Stimulated activated CD8-positive, alpha-beta memory T cell treated with anti-CD3 and anti-CD28 coated beads, Interleukin-4, amount 100 ng/mL, for 48 hours (primary cell): Measurements from ENCODE around the gene ANKRD2.
"Not testable (repeated sequence)": the region's sequence is repeated elsewhere in the genome, so short reads cannot be mapped to it uniquely, and the experiment has no call there.

Experiments used
- DNase-seq: peaks from one replicate; pipeline ENCODE4 v3.0.0-alpha.2; 2020

Gene ANKRD2, protein sequence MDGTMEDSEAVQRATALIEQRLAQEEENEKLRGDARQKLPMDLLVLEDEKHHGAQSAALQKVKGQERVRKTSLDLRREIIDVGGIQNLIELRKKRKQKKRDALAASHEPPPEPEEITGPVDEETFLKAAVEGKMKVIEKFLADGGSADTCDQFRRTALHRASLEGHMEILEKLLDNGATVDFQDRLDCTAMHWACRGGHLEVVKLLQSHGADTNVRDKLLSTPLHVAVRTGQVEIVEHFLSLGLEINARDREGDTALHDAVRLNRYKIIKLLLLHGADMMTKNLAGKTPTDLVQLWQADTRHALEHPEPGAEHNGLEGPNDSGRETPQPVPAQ

DNA sequence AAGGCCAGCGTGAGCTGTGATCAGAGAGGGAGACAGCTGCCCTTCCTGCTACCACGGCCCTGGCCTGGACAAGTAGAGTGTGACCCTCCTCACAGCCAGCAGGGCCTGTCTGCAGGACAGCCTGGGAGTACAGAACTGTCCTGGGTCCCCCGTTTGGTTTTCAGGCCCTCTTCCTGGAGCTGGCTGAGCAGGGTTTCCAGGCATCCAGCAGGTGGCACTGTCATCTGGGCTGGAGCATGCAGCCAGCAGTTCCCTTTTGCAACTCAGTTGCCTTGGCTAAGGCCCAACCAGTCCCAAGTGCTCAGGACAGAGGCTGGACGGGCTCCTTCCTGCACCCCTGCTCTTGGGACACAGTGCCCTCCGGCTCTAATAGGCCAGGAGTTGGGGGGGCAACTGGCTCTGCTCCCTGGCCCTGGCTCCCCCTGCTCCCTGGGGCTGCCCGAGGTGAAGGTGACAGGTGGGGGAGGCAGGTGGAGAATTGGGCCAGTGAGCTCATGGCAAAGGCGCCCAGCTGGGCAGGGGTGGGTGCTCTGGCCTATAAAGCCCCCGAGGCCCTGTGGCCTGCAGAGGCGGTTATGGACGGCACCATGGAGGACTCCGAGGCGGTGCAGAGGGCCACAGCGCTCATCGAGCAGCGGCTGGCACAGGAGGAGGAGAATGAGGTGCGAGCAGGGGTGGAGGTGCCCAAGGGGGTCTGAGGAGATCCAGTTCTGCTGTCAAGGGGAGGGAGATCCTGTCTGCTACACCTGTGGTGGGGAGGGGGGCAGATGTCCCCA, at the start of gene ANKRD2:
Gene ANKRD2, plus strand, starts transcription at position 566 of the 776 bp plus-strand sequence. Its CDS starts 10 bp downstream, at position 576.
- peak; percentile 73 for DNase-seq

DNA sequence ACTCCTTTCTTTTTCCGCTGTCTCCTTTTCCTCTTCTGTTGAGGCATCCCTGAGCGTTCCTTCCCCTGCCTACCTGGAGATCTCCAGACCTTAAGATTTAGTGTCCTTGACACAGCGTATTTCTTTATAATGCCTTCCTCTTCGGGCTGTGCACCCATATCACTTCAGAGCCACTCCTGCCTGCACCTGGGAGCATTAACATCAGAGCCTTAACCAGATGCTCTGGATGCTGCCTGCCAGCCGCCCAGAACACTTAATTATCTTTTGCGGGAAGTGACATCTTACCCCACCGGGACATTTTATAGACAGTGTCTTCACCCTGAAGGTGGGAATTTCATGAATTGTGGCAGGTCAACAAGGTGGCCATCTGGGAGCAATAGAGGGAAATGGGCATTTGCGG, 49.6 kb upstream of the ANKRD2 start:
- DNase-seq, result no peak

DNA sequence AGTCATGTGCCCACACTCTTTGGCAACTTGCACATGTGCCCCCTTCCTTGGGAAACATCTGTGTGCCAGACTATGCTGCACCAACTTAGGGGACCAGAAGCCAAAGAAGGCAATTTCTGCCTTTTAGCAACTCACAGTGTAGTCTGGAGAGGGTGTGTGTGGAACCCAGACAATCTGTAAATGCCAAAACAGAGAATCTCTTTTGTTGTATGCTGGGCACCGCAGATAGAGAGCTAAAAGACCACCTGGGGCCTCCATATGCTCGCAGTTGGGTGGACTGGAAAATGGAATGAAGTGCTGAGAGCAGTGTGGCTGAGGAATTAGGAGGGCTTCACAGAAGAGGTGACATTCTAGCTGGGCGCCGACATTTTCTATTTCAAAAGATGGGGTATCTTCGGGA, 47.5 kb upstream of the ANKRD2 start:
- DNase-seq, result no peak

DNA sequence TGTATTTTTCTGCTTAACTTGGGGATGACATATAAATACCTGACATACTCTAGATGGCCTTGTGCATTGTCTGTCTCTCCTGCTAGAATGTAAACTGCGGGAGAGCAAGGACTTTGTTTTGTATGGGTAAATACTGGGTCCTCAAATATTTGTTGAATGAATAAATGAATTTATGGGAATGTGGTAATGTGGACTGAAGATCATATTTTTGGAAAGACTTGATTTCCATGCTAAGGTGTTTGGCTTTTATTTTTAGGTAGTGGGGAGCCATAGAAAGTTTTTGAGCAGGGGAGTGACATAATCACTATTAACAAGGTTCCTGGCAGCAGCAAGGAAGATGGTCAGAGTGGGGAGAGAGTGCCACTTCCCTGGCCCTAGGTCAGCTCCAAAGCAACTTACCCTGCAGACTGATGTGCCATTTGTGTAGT, 46.9 kb upstream of the ANKRD2 start:
- no peak for DNase-seq

DNA sequence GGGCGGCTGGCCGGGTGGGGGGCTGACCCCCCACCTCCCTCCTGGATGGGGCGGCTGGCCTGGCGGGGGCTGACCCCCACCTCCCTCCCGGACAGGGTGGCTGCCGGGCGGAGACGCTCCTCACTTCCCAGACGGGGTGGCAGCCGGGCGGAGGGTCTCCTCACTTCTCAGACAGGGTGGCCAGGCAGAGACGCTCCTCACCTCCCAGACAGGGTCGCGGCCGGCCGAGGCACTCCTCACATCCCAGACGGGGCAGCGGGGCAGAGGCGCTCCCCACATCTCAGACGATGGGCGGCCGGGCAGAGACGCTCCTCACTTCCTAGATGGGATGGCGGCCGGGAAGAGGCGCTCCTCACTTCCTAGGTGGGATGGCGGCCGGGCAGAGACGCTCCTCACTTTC, 43.7 kb upstream of the ANKRD2 start:
- DNase-seq, result not testable (repeated sequence)

DNA sequence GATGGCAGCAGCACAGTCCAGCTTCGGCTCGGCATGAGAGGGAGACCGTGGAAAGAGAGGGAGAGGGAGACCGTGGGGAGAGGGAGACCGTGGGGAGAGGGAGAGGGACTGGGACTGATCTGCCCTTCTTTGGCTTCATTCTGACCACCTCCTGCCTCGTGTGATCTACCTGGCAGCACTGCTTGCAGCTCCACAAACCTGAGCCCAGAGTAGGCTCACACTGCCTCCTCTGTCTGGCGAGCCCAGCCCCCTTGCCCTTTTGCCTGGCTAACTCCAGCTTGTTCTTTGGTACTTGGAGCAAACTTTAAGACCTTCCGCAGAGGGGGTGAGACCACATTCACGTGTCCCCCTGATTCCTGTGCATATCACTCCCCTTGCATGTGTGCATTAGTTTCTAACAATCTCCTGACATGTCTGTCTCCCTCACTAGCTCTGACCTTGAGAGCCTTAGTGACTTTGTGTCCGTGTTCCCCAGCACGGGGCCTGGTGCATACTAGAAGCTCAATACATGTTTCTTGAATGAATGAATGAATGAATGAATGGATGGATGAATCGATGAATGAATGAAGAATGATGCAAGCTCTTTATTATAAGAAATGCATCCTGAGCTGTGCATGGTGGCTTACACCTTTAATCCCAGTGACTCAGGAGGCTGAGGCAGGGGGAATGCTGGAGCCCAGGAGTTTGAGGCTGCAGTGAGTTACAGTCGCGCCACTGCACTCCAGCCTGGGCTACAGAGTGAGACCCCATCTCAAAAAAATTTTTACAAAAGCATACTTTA, 42.7 kb upstream of the ANKRD2 start:
- DNase-seq, result no peak

DNA sequence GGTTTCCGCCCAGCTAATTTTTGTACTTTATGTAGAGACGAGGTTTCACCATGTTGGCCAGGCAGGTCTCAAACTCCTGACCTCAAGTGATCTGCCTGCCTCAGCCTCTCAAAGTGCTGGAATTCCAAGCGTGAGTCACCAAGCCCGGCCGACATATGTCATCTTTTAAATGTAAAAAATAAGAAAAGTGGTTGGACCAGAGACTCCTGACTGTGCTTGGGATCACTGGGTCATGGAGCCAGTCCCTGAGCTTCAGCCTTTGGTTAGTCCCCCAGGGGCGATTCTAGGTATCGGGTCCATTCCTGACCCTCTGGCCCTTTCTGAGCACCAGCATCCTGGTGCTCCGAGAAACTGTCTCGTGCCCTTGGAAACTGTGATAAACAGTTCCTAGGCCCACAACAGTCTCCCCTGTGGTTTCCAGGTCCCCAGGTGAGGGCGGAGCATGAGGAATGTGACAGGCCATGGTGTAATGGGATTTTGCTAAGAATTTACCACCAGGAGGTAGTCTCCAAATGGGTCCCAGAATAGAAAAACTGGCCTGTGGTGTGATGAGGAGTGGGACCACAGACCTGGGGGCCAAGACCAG, 41.1 kb upstream of the ANKRD2 start:
- no peak for DNase-seq

DNA sequence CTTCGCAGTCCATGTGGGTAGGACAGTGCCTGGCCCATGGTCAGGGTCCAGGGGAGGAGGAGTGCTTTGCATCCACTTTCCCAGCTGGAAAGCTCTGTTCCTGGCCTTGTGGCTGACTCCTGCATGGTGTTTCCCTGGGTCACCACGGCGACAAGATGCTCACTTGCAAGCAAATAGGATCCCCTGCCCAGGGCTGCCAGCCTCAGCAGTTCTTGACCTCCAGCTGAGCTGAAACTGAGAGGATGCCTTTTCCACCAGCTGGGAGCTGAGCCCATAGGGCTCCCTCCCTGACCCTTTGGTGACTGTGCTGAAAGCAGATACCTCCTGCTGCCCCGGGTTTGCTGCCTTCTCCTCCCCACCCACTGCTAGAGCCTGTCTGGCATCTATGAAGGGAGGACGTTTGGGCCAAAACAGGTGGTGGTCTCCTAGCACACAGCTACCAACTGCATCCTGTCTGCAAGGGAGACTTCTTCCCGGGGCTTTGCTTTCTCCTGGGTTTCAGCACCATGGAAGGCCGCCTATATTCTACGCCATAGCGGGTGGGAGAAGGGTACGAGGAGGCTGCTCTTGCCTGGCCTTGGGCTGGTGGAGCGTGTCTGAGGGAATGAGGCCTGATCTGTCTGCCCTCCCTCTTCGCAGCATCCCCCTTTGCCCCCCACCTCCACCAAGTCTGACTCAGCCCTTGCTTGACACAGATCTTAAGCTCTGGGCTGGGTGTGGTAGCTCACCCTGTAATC, 39.5 kb upstream of the ANKRD2 start:
- no peak for DNase-seq

DNA sequence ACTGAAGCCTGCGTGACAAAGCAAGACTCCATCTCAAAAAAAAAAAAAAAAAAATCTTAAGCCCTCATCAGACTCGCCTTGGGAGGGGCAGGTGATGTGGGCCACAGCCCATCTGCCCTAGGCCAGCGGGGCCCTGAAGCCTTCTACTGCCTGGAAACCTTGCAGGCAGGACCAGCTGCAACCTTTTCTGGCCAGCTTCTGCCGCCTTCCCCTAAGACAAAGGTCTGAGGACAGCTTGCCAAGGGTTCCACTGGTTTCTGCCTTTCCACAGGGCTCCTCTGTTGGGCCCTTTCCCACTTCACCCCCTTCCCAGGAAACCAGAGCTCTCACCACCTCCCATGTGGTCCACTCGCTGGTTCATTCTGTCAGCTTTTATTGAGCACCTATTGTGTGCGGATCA, 38.7 kb upstream of the ANKRD2 start:
- DNase-seq, result no peak

DNA sequence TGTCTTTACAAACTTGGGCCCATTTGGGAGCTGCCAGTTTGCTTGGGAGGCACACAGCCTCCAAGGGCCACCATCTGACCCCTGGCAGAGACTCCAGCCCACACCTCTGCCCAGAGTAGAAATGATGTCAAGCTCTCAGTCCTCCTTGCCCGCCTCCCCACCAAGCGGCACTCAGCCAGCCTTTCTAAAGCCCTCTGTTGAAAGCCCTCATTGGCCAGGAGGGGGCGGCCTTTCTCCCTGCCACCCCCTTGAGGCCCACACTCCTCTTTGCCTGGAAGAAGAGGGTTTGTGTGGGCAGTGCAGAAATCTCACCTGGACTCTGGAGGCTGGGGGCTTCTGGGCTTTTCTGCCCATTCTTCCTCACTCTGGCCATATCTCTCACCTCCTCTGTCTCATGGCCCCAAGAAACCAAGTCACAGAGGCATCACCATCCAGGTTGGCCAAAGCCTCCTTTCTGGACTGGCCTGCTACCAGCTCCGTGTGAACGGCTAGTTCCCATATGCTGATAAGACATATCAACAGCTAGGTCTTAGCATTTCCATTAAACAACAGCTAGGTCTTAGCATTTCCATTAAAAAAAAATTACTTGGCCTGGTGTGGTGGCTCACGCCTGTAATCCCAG, 37.7 kb upstream of the ANKRD2 start:
- DNase-seq, result peak; percentile 65

DNA sequence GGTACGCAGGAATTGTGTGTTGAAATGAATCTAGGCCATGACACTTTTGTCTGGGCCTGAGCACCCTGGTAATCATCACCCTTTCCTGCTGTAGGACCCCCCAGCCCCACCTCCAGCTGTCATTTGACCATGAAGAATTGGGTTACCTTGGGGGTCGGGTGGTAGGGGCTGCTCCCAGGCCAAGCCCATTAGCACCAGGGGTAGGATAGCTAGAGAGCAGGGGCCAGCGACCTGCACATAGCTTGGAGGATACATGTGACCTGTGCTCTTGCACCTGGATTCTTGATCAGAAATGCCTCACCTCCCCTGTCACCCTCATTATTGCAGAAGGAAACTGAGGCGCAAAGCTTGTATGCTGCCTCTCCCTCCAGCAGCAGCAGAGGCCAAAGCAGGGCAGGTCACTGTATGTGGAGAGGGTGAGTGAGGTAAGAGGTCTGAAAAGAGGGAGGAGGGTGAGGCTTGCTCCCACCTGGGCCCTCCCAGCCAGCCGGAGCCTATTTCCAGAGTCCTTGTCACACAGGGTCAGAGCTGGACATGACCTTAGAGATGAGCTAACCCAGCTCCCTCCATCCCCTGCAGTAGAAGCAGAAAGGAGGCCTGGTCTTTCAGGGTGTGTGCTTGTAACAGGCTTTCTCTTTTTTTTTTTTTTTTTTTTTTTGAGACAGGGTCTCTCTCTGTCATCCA, 35.3 kb upstream of the ANKRD2 start:
- DNase-seq, result no peak

DNA sequence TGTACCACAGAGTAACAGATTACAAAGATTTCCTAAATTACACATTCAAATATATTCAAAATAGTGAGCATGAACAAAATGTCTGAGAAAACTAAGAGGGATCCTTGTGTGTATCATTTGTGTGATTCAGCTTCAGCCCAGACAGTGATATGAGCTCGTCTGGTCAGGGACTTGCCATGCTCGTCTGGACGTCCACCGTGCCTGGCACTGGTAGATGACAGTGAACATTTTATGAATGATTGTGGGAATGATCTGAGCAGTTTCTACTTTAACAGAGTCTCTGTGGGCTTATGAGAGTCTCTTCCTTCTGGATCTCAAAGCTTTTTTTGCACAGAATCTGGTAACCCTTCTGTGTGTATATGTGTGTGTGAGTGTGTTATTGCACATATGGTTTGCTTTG, 34.2 kb upstream of the ANKRD2 start:
- DNase-seq, result no peak

DNA sequence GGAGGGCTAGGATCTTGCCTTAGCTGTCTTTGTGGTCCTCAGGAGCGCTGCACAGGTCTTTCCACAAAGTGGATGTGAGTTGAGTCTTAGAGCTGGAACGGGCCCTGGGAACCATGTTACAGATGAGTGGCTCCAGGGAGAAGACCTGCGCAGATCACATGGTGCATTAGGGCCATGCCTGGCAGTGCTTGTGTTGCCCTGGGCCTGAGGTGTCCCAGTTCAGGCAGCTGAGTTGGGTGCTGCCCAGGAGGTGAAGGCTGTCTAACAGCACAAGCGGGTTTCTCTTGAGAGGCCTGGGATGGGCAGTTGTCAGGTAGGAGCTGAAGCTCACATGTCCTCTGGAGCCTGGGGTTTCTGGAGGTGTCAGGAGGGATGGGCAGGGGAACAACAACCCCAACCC, 33.7 kb upstream of the ANKRD2 start:
- no peak for DNase-seq

DNA sequence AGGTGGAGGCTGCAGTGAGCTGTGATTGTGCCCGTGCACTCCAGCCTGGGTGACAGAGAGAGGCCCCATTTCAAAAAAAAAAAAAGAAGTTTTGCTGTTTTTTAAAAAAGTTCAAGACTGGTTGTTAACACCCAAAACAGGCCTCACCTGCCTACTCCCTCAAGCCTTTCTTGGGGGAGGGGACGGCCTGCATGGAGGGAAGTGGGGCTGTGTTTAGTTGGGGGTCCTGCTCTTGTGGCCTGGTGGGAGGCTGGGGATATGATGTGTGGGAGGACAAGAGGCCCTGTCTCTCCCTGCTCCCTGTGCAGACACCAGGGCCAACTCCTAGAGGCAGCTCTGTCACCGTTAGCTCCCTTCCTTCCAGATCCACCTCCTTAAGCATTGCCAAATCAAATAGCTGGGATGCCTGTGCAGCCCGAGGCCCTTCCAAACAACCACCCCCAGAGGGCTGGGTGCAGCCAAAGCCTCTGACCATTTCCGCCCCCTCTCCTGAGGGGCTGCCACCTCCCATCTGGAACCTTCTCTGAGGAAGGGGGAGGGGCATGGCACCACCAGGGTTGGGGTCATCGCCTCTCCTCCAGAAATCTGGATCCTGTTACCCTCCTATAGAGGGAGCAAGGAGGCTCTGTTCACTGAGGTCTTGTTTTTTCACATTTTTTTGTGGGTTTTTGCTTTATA, 32.9 kb upstream of the ANKRD2 start:
- DNase-seq, result no peak

DNA sequence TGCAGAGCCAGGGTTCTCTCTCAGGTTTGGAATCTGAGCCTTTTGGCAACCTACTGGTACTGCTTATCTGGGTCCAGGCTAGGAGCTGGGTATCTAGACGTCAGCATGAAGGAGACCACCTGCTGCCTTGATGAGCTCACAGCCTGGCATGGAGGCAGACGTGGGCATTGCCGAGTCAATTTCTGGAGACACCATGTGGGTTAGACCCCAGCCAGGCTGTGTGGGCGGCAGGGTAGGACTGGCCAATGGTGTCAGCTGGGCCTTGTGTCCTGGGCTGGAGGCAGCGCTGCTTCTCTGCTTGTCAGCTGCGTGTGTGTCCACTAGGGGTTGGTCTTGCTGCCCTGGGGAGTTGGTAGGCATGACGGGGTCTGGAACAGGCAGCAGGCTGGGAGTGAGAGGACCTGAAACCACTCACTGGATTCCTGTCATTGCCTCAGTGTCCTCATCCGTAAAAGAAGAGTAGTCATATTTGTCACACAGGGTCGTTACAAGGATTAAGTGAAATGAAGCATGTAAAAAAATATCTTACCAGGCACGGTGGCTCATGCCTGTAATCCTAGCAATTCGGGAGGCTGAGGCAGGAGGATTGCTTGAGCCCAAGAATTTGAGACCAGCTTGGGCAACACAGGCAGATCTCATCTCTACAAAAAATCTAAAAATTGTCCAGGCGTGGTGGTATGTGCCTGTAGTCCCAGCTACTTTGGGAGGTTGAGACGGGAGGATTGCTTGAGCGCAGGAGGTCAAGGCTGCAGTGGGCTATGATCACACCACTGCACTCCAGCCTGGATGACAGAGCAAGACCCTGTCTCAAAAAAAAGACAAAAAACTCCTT, 31.7 kb upstream of the ANKRD2 start:
- DNase-seq, result no peak

DNA sequence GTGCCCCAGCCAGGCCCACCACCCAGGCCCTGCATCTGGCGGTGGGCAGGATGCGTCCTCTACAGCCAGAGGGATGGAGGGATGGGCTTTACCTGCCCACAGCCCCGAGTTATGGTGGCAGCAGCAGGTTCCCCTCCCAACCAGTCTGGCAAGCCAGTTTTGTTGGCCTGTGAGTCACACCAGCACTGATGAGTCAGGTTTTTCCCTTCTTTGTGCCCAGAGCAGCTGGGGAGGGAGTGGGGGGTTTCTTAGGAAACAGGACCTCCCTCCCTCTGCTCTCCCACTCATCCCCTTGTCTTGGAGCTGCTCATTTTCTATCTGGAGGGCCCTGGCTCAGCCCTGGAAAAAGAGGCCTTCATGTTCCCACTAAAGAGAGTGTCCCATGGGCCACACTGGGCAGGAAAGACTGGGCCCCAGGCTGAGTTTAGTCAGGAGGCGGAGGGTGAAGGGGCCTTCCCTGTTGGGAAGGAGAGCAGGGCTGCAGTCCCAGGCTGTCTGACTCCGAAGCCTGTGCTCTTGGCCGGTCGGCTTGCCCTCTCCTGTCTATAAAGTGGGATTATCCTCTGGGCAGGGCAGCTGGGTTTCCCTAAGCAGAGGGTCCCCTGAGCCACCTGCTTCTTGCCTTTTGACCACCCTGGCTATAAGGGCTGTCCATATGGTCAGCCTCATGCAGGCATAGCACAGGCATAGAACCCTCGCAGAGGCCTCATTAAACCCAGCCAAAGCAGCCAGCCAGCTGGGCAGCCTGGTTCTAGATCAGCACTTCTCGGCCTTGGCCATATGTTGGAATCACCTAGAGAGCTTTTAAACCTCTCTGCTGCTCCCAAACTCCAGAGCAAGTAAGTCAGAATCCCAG, 30.2 kb upstream of the ANKRD2 start:
- peak; percentile 62 for DNase-seq

DNA sequence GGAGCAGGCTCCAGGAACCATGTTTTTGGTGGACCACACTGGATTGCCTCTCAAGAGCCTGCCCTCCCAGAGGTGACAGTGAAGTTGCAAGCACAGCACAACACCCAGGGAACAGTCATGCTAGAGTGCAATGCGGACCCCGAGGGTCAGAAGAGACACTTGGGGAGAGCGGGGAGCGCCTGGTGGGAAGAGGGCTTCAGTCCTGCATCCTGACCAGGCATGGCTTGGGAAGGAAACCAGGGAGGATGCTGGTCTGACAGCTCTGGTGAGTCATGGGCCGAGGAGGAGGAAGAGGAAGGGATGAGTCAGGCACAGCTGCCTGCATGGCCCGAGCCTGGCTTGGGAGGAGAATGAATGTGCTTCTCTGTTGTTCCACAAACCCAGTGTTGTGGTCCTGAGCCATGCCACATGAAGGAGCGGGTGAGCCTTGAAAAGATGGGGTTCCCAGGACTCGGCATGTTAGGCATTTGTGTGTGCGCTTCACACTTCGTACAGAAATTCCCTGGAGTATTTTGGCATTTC, 29.5 kb upstream of the ANKRD2 start:
- peak; percentile 76 for DNase-seq

DNA sequence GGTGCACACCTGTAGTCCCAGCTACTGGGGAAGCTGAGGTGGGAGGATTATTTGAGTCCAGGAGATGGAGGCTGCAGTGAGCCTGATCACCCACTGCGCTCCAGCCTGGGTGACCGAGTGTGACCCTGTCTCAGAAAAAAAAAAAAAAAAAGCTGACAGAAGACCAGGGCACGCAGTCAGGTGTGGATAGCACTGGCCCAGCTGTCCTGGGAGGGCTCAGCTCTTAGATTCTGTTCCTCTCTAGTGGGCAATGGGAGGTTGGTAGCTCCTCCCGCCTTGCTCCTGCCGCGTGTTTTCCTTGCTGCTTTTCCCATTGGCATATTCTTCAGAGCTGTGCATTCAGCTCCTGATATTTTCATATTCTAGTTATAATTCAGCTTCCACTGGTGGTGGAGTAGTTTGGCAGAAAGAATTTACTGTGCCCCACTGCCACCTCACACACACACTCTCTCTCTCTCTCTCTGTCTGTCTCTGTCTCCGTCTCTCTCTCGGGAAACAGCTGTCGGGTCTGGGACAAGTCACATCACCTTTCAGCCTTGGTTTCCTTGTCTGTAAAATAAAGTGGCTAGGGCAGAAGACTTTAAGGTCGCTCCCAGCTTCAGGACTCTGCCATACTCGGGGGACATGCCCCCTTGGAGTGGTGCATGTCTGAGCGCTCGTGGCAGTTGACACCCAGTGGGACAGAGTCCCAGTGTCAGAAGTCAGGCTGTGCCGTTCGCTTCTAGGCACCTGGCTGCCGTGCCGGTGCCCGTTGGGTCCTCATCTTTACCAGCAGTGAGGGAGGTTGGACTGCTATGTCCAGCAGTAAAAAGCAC, 25.9 kb upstream of the ANKRD2 start:
- no peak for DNase-seq
